Camera-type eye (tissue), 1 donor: ENCODE data around the gene CD80. TPM values are rescaled to one million over a fixed set of nuclear protein-coding genes. Genes with fewer than 3 reads are reported as not detected.

Experiments used
- total RNA-seq: library from RNA; depleted of rRNA; stranded (reverse); fragments of >200 nt; gene quantifications from one replicate; pipeline ENCODE4 v1.2.3, GENCODE V29; 2014

The CD80 gene
- 0.77 TPM for total RNA-seq

GRCh38 chr3:119559441-119559963 is at the start of gene CD80:
Gene CD80 (minus strand): TSS chr3:119559614. CDS start chr3:119557728, 1,886 bp downstream.

GRCh38 chr3:119597548-119598288 is 38.3 kb upstream of the CD80 start, which contains the start of gene PLA1A:
Gene PLA1A (plus strand): TSS chr3:119597885. CDS start chr3:119597914, 29 bp downstream.

DNA sequence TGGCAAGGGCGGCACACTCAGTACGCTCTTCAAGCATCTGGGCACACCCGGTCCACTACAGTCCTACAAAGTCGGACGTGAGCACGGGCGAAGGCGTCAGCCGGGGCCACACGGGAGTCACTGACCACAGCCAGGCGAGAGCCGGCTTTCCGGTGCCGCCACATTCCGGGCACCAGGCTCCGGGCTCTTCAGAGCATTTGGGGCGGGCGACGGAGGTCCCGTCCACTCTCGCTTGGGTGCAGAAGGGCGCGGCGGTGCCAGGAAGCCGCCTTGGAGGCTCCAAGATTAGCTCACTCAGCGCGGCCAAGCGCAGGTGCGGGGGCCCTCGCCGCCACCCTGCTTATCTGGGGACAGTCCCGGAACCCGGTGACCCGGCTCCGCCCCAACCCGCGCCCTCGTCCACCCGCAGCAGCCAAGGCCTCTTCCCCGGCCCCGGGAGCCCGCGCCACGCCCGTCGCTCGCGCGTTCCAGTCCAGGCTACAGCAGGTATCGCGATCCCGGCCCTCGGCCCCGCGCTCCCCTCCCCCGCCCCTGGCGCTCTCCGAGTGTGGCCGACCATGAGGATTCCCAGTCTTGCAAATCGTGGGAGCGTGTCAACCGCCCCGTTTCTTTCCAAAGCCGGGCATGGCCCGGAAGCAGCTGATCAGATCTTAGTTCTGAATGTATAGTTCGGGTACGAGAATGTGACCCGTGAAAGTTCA is 20.1 kb upstream of the CD80 start, which contains the start of gene ADPRH:
TSS of gene ADPRH (plus strand) at position 127 of the 701 bp plus-strand sequence. CDS start 2,678 bp downstream, outside the sequence.

GRCh38 chr3:119498186-119499011 is 61.0 kb downstream of the CD80 start, which contains the start of gene TIMMDC1:
Gene TIMMDC1 (plus strand): TSS chr3:119498547. CDS start chr3:119498734, 187 bp downstream.

Other genes with a start within 250 kb of the CD80 start
- gene TMEM39A, start 96.0 kb downstream of the CD80 start, total RNA-seq = 70.2 TPM
- gene POGLUT1, start 90.7 kb downstream of the CD80 start, total RNA-seq = 21.7 TPM
- gene TIMMDC1, start 61.1 kb downstream of the CD80 start, total RNA-seq = 35.7 TPM
- 3.4 TPM for gene ADPRH, start 19.9 kb upstream of the CD80 start, total RNA-seq
- 1.3 TPM for gene PLA1A, start 38.3 kb upstream of the CD80 start, total RNA-seq
- gene POPDC2, start 101.0 kb upstream of the CD80 start, total RNA-seq = 2.4 TPM
- 16.9 TPM for gene COX17, start 117.8 kb upstream of the CD80 start, total RNA-seq
- 7.3 TPM for gene CFAP91, start 143.4 kb upstream of the CD80 start, total RNA-seq
- gene NR1I2, start 222.5 kb upstream of the CD80 start, total RNA-seq = 0.38 TPM